Measurements from ENCODE around the gene CDKL4. TPM values are rescaled to one million over a fixed set of nuclear protein-coding genes. Genes with fewer than 3 reads are reported as not detected.

CDKL4 gene
- 0.85 and 1.1 TPM in 2 replicates for total RNA-seq

GRCh38 chr2:39243469-39244123 is at the start of gene CDKL4:
Gene CDKL4, minus strand, starts transcription at chr2:39243970.

Small RNA genes within 50 kb of the gene (small RNA-seq; reads per million reads assigned to genes)
- gene RF00019 (not detected), gene RF00272 (not detected)

Other genes with a start within 250 kb of the CDKL4 start
- gene SOS1, start 122.9 kb downstream of the CDKL4 start, total RNA-seq, result 30.0 and 34.7 TPM in 2 replicates
- gene MAP4K3, start 193.3 kb upstream of the CDKL4 start, total RNA-seq, result 49.9 and 65.4 TPM in 2 replicates

Data from hair follicle dermal papilla cell (primary cell).